Fibroblast of skin of left biceps (primary cell): ENCODE measurements around the gene VEPH1.

Experiments used
- DNase-seq, 2 experiments: peaks; one replicate each; pipeline ENCODE4 v3.0.0-alpha.2; 2013; ENCODE audit warnings: low read depth in 2 of 2

Gene VEPH1

DNA sequence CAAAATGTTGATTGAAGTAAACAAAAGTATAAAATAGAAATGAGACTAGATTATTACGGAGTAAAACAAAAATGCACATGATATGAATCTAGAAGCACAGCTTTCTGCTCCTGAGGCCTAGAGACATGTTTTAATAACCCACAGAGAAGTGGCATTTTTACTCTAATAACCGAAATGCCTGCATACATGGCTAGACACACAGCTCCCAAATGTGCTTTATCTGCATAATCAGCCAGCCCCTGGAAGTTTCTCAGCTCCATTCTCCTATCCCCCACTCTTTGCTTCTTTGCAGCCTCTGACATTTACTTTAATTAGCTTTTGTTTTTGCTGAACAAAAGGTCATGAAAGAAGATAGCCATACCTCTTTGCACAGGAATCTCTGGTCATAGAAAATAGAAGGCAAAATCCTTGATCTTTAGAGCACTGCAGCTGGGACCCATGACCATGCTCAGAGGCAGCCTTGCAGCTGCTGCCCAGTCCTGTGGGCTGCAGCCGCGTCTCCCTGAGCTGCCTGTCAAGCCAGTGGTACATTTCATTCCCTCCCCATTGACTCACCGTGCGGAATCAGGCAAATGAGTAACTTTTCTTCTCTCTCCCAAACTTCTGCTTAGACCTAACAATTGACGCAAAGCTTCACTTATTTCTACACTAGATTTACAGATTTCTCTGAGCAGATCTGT, at the start of gene VEPH1:
TSS of gene VEPH1 (minus strand) at position 501 of the 680 bp plus-strand sequence. CDS start 8,067 bp downstream, outside the sequence.
- DNase-seq = no peak

DNA sequence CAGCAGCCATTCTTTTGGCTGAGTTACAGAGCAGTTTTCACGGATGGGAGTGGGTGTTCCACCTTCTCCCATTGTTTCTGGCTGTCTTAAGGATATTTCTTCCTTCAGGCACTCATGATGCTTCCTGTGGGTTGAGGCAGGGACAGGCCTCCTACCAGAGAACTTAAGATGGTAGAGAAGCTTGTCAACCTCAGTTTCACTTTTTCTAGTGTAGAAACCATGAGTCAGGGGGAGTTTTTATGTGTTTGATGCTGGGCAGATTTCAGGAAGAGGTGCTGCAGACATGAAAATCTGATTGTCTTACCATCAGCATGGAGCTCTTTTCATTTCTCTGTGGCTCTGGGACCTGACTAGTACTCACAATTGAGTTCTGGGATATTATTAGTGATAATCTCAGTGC, 48.7 kb upstream of the VEPH1 start:
- DNase-seq = no peak

DNA sequence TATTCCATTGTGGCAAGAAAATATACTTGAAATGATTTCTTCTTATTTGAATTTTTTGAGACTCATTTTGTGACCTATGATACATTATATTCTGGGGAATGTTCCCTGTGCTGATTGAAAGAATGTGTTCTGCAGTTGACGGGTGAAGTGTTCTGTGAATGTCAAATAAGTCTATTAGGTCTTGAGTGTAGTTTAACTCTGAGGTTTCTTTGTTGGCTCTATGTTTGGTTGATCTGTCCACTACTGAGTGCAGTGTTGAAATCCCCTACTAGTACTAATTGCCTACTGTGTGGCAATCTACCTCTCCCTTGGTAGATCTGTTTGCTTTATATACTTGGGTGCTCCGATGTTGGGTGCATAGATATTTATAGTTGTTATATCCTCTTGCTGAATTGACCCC, 46.3 kb upstream of the VEPH1 start:
- DNase-seq = no peak

DNA sequence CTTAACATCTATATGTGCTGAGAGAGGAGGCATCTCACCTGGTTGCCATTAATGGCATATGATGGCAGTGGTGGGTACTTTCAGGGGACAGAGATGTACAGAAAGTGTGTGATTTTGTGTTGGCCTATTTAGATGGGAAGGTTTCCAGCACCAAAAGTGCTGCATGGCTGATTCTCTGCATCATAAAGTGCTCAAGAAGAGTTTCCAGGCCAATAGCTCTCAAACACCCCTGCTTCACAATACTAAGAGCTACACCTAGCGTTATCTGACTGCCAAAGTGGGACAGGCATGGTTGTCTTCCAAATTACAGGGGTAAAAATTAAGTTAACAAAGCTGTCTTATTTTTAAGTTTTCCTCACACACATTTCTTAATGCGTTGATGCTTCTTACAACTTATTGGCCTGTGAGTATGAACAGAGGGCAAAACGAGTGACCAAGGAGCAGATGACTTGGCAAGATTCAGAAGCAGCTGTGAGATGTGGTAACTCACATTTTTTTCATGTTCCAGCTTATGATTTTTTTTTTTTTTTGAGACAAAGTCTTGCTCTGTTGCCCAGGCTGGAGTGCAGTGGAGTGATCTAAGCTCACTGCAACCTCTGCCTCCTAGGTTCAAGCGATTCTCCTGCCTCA, 41.4 kb upstream of the VEPH1 start:
- no peak for DNase-seq

DNA sequence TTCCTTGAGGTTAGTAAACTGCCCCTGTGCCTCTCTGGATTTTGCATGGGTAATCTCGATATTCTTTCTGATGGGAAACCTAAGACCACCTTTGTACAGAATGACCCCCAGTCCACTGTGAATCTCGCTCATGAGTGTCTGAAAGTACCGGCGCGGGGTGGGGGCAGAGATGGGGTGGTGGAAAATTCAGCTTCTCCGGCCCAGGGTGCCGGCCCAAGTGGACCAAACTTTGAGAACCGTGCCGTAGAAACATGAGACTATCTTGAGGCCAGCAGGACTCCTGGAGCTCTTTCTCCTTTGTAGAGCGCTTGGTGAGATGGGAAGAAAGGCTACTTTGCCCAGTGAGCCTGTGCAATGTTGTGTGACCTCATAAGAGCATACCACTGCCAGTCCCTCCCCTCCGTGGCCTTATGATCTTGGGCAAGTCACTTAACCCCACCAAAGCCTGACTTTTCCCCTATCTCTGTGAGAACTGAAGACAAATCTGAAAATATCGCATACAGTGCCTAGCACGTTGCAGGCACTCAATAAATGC, 40.4 kb upstream of the VEPH1 start:
- DNase-seq = no peak

DNA sequence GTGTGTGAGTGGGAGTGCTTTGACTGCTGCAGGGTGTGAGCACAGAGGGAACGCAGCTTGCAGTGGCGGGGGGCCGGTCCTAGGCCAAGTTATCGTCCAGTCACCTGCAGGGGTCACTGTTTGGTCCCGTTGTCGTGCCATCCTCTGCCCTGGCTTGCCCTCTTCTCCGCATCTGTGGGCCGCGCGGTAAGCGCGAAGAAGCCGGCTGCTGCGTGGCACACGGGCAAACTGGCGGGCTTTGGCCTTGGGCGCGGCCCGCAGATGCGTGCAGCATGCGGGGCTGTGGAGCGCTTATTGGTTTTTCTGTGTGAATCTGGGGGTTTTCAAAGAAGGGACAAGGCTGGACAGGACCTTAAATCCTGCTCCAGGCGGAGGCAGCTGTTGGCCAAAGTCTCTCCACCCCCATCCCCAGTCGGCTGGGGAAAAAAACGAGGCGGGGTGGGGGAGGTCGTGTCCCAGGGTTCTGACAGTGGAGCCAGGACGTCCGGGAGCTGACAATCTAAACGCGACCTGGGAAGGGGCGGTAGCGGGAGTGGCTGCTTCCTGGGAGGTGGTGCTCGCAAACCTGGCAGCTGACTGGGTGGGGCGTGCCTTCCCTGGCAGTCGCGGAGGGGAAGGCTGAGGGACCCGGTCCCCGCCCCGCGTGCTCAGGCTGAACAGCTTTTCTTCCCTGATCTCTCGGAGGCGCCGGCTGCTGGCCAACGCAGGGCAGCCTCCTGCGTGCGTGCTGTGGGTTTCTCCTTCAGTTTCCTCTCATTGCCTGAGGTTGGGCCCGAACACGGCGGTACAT, 39.7 kb upstream of the VEPH1 start:
- DNase-seq = no peak

DNA sequence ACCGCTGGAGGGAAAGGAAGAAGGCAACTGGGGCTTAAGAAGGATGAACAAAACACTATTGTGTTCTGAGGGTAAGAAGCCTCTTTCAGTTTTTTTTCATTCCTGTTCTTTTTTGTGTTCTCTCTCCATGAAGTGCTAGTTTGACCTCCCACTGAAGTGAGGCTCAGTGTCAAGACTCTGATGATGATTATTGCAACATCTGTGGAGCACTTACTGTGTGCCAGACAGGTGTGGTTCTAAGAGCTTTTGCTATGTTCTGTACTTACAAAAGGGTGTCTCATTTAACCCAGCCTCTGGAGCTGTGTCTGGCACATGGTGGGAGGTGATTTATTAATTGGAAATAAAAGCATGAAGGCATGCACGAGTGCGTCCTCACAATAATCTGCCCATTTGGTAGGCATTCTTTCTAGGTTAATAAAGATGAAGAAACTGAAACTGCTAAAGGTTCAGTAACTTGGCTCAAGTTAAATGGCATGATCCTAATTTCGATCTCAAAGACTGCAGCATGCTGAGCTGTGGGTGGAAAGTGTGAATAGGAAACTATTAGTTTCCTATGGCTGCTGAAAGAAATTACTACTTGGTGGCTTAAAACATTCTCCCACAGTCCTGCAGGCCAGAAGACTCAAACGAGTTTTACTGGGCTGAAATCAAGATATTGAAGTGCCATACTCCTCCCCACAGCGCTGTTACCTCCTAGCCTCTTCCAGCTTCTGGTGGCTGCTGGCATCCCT, 38.5 kb upstream of the VEPH1 start:
- no peak for DNase-seq

DNA sequence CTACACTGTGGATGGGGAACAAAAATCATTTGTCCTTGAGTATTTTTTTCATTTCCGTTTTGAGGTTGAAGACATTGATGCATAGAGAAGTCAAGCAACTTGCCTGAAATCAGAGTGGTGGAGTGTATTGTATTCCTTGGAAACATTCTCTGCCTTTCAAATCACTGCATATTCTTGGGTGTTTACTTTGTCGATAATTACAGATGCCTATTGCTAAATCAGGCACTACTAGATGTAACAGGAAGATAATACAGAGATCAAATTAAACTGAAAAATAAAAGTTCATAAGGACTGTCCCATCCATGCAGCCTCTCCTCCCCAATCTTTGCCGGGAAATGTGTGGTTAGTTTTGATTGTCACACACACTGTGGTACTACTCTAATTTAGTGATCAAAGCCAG, 37.4 kb upstream of the VEPH1 start:
- no peak for DNase-seq

DNA sequence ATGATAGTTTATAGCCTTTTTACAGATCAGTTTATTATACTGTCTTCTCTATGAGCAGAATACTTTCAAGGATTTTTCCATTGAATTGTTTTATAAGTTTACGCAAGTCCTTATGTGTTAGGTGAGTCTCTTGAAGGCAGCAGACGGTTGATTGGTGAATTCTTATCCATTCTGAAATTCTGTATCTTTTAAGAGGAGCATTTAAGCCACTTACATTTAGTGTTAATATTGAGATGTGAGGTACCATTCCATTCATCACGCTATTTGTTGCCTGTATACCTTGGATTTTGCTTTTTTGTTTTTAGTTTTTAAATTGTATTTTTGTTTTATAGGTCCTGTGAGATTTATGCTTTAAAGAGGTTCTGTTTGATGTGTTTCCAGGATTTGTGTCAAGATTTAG, 32.5 kb upstream of the VEPH1 start:
- no peak for DNase-seq

DNA sequence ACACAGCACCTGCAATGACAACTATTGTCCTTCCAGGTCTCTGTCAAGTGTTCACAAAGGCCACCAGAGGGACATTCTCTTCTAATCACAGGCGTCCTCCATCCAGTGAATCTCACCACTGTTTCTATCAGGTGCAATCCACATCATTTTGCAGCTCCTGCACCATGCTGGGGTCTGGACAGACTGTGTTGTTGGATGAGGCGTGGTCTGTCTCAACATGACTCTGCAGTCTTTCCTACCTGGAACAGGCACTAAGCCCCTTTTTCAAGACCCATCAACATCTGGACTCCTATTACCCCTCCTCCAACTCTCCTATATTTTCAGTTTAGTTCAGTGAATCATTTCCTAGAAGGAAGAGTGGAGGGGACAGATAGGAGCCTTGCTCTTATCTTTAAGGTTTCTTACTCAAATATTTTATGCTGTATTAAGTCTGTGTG, 31.5 kb upstream of the VEPH1 start:
- no peak for DNase-seq

DNA sequence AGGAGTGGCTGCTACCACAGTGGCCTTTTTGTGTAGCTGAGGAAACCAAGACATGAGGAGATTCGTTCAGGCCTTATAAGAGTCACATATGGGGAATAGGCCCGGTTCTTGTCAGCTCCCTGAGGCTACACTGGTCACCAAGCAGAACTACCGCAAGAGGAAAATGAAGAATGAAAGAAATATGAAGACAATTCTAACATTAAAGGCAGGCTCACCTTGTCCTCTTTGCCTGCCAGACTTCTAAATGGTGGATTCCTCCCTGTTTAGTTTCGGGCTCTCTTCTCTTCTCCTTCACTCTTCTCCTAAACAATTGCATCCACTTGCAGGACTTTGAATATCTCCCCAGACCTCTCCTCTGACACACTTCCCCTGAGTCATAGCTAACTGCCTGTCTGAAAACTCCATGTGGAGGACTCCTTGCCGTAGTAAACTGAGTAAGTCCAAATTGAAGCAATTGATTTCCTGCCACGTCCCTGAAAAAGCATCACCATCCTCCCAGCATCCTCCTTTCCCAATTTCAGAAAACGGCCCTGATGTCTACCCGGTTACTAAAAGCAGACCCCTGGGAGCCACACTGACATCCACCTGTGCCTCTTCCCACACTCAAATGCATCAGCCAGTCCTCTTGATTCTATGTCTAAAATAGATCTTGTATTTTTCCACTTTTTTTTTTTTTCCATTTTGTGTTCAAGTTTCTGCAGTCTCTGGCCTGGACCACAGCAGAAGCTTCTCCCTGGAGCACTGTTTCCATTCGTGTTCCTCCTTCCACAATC, 30.3 kb upstream of the VEPH1 start:
- peak; percentile 64 to 71 for DNase-seq

DNA sequence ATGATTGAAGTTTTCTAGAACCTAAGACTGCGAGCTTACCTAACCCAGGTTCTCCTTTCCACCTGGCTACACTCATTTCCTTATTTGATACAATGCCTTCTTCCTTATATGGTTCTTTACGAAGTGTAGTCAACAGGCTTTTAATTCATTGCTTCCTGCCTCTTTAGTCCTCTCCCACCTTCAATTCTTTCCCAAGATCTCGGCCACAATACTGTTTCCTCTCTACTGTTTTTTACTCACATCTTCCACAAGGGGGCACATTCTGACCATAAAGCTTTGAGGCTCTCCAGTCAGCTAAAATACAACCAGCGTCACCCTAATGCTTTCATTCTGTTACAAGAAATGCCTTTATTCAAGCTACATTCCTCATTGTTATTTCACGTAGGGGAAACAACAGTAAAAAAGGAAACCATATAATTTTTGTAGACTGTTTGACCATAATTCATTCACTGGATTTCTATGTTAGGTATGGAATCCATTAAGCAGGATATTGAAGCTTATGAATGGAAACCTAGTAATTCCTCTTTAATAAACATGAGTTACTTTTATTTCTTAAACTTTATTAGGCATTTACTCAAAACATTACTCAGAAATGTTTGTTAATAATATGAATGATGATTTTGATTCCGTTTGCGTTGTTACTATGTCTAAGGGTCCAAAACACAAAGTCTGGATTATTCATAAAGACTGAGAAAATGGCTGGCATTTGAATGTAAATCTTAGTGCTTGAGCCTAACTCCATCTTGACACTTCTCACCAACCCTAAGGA, 29.5 kb upstream of the VEPH1 start:
- peak; percentile 89 for DNase-seq

DNA sequence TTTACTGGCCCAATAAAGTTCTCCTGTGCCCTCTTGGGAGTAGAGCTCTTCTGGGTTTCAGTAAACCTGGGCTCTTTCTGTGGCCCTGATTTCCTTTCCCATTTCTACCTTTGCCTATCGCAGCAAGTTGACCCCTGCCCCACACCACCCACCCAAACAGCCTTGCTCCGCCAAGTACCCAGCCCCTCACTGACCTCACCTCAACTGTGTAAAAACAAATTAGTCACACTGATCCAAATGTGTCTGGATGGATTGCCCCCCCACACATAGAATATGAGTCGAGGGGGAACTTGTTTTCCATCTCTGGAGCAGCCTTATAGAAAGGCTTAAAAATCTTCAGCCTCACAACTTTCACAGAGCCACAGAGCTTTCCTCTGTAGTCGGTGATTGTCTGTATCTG, 28.6 kb upstream of the VEPH1 start:
- no peak for DNase-seq

DNA sequence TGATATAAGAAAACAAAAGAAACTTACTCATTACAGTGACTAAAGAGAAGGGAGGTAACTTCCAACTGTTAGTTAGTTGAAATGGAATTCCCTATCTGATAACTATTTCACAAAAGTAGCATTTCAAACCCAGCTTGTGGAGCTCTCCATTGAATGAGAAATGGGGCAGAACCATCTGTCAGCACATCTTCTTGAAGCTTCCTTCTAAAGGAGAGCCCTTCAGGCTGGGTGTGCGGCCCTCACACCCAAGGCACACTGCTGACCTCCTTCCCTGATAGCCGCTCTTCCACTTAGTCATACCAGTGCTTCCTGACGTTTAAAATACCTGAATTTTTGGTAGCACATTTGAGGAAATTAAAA, 28.1 kb upstream of the VEPH1 start:
- no peak for DNase-seq

DNA sequence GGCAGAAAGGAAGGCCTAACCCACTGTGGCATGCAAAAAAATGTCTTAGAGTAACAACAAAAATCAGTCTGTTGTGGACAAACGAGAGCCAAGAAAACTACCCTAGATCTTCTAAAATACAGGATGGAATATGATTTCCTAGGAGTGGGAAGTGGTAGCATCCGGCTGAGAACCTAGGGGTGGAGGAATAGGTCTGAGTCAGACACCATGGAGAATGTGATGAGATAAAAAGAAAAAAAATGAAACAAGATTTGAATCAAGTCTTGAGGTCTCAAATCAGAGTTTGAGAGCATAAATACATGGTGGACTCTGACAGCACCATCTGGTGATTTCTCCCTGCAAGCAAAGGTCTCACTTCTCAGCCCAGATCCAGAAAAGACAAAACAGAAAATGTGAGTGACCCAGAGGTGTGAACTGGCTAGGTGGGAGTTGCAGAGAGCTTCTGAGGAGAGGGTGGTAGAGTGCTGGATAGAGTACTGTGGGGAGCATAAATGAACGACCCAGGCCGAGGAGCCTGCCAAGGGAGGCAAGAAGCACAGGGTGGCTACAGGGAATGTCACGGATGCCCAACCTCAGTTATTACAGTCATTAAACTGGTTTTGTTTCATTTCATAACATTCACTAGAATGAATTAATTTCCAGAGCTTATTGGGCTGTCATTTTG, 27.6 kb upstream of the VEPH1 start:
- DNase-seq = no peak

DNA sequence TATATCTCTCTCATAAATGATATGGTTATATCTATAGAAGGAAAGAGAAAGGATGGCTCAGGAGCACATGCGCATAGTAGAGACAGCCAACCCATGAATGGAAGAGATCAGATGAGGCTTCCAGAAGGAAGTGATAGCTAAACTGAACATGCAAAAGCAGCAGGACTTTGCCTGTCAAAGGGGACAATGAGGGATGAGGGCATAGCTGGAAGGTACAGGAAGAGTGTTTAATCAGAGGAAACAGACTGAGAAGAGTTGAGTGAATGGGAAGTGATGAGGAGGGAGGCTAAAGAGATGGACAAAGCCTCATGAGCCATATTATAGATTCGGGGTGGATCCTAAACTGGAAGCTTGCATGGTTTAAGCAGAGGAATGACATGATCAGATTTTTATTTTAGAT, 26.5 kb upstream of the VEPH1 start:
- no peak for DNase-seq

DNA sequence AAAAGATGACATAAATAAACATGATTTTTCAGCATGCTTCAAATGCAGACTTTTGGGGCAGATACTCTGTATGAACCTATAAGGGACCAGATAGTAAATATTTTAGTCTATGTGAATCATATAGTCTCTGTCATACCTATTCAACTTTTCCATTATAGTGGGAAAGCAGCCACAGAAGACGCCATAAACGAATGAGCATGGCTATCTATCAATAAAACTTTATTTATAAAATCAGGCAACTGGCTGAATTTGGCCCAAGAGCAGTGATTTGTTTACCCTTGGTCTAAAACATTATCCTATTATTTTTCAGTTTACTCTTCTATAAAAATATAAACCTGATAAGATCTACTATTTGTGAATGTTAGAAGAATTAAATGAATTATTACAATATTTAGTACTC, 25.9 kb upstream of the VEPH1 start:
- DNase-seq = no peak

DNA sequence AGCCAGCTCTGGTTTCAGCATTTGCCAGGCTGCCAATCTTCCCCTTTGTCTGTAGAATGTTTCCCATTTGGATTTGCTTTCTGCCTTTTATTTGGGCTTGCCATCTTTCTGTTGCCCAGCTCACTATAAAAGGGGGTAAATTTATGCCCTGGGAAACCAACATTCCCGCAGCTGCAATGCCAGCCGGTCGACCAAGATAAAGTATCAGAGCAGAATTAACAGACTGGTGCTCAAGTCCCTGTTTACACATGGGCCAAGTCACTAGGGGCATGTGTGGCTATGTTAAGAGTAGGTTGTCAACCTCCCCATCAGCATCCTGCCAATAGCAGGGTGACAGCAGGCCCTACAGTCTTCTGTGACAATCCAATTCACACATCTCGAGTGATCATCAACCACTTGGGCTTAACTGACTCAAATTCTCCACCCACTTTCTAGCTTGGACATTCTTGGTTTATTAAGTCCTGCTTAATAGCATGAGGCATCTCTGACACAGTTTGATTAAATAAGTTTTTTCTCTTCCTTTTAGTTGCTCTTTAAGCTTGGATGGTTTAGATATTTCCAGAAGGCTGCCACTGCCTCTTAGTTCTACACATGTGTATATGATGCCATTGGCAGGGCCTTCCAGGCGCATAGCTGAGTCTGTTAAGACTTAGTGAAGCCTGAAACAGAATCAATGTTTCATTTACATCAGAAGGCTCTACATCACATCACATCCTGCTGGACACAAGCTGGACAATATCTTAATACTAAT, 24.1 kb upstream of the VEPH1 start:
- no peak for DNase-seq

DNA sequence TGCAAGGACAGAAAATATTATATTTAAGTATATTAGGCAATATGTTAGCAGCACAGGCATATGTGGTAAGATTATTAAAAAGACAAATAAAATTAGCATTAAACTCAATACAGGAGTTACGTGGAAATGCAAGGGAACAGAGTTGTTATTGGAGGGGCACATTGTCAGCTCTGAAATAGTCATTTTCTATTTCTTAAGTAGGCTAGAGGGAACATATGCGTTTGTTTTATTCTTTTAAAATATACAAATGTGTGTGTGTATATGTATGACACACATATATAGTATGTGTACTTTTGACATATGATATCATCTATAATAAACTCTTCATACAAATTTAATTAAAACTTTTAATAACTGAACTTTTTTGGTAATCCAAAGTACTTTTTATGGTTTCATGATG, 22.8 kb upstream of the VEPH1 start:
- DNase-seq = no peak
